Neural cell (in vitro differentiated cells): ENCODE results near the gene WDR49.

Source experiments
- CTCF ChIP-seq: fragments of 450-650 bp; IDR thresholded peaks from 2 replicates; pipeline ENCODE4 v1.5.1; 2014; ENCODE audit warnings: antibody characterized with exemption, mild to moderate bottlenecking, moderate library complexity; ENCODE audit not compliant: poor library complexity, severe bottlenecking
- EZH2 ChIP-seq: fragments of 200-600, 300-800 bp; shearing (Covaris generic), sonication (generic); IDR thresholded peaks from 2 replicates; pipeline ENCODE4 v1.6.1; 2014; ENCODE audit warnings: antibody characterized with exemption, low read length, borderline replicate concordance, mild to moderate bottlenecking; ENCODE audit not compliant: insufficient read depth, poor library complexity, severe bottlenecking
- MXI1 ChIP-seq: fragments of 450-650 bp; conservative IDR thresholded peaks from 2 replicates; pipeline ENCODE4 v1.6.1; 2014; ENCODE audit warnings: antibody characterized with exemption, mild to moderate bottlenecking; ENCODE audit not compliant: poor library complexity, severe bottlenecking
- POLR2AphosphoS5 ChIP-seq: IDR thresholded peaks from 2 replicates; pipeline ENCODE4 v1.6.1; 2012
- REST ChIP-seq: IDR thresholded peaks from 2 replicates; pipeline ENCODE4 v1.6.1; 2012; ENCODE audit warnings: borderline replicate concordance
- SMC3 ChIP-seq: fragments of 450-650 bp; conservative IDR thresholded peaks from 2 replicates; pipeline ENCODE4 v1.6.1; 2014; ENCODE audit warnings: antibody characterized with exemption, mild to moderate bottlenecking, moderate library complexity; ENCODE audit not compliant: poor library complexity

DNA sequence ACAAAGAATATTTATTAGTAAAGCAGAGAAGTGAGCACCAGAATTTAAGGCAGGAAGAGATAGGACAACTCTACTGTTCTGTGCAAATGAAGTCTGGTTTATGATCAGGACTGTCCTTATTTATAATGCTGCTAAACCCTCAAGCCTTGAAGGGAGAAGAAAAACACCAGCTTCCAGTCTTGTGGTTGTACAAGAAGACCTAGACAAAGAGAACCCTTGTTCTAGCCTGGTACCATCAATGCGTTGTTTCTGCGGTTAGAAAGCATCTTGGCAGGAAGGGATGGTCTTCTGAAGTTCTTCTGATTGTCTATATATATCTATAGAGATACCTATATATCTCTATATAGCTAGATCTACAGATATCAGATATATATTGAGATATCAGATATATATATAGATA lies 47.2 kb upstream of the WDR49 start:
- no peak for TF ChIP-seq SMC3
- no peak for TF ChIP-seq CTCF
- no peak for TF ChIP-seq EZH2
- TF ChIP-seq POLR2AphosphoS5 = no peak
- TF ChIP-seq MXI1 = no peak
- no peak for TF ChIP-seq REST
